Stimulated activated CD4-positive, alpha-beta T cell treated with anti-CD3 and anti-CD28 coated beads, Interleukin-15, amount 100 ng/mL, for 1 hour (primary cell): ENCODE data around the gene PI4KA.
"Not testable (repeated sequence)": the region's sequence is repeated elsewhere in the genome, so short reads cannot be mapped to it uniquely, and the experiment has no call there.

Experiments used
- DNase-seq, 2 donors: peaks; one replicate each; pipeline ENCODE4 v3.0.0-alpha.2; 2020; ENCODE audit warnings: low read depth in 1 of 2, low spot score in 1 of 2

Gene PI4KA

DNA sequence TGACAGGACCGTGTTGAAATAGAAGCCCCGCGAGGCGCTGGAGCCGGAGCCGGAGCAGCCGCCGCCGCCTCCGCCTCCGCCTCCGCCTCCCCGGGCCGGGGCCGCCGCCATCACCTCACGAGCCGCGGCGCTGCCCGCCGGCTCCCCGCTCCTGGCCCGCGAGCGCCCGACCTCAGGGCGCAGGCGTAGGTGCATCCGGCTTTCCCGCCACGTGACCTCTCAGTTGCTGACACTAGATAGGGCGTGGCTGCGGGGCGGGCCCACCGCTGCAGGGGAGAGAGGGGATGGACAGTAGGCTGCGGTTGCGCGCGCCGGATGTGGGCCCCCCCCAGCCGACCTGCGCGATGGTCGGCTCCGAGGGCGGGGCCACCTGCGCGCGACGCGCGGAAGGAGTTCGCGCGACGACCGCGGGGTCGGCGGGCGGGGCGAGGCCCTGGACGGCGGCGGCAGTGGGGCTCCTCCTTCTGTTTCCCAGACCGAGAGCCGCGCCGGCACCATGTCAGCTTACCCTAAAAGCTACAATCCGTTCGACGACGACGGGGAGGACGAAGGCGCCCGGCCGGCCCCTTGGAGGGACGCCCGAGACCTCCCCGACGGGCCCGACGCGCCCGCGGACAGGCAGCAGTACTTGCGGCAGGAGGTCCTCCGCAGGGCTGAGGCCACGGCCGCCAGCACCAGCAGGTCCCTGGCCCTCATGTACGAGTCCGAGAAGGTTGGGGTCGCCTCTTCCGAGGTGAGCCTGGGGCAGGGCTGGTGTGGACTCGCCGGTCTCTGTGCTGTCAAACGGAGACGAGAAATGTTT, at the start of gene PI4KA, which contains the start of gene SNAP29:
Gene PI4KA, minus strand, starts transcription at position 197 of the 802 bp plus-strand sequence. Its CDS starts 86 bp downstream, at position 111.
Gene SNAP29, plus strand, starts transcription at position 393 of the 802 bp plus-strand sequence. Its CDS starts 104 bp downstream, at position 497.
- DNase-seq = peak; percentile 95 to 97

DNA sequence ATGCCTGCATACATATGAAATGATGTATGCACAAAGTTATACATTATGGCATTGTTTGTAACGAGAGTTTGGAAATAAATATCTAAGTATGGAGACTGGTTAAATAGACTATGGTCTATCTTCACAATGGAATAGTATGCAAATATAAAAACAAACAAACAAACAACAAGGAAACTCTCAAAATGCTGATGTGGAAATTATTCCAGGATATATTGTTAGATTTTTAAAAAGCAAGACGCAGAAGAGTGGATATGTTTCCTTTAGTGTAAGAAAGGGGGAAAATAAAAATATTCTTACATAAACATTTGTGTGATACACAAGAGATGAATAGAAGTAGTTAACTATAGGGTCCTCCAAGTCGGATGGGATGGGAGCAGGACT, 47.8 kb upstream of the PI4KA start:
- DNase-seq = no peak

GRCh38 chr22:20905415-20906386, 47.1 kb upstream of the PI4KA start:
- no peak for DNase-seq

DNA sequence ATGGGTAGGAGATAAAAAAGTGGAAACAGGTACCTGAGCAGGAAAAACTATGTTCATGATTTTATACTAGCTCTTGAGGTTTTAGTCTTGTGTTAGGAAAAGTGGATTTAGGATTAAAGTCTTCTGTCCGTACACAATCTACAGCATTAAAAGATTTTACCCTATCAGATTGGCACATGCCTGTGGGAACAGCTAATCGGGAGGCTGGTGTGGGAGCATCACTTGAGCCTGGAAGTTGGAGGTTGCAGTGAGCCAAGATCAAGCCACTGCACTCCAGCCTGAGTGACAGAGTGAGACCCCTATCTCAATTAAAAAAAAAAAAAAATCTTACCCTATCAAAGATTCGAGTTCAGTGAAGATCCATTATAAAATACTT, 46.4 kb upstream of the PI4KA start:
- no peak for DNase-seq

GRCh38 chr22:20904008-20904979, 45.7 kb upstream of the PI4KA start:
- no peak for DNase-seq

DNA sequence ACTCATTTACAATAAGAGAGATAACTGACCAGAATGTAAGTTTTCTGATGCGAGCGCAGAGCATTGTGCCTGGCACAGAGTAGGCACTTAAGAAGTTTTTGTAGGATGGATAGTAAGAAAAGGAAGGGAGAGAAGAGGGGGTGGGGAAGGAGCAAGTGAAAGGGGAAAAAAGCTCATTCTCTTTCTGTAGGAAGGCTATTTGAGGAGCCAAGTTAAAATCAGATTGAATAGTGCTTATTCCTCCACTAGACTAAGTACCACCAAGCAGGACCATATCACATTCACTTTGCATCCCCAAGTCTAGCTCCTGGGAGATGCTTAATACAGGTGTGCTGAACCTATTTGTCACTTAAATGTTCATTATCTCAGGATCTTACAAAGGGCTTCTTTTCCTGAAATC, 44.5 kb upstream of the PI4KA start:
- no peak for DNase-seq

DNA sequence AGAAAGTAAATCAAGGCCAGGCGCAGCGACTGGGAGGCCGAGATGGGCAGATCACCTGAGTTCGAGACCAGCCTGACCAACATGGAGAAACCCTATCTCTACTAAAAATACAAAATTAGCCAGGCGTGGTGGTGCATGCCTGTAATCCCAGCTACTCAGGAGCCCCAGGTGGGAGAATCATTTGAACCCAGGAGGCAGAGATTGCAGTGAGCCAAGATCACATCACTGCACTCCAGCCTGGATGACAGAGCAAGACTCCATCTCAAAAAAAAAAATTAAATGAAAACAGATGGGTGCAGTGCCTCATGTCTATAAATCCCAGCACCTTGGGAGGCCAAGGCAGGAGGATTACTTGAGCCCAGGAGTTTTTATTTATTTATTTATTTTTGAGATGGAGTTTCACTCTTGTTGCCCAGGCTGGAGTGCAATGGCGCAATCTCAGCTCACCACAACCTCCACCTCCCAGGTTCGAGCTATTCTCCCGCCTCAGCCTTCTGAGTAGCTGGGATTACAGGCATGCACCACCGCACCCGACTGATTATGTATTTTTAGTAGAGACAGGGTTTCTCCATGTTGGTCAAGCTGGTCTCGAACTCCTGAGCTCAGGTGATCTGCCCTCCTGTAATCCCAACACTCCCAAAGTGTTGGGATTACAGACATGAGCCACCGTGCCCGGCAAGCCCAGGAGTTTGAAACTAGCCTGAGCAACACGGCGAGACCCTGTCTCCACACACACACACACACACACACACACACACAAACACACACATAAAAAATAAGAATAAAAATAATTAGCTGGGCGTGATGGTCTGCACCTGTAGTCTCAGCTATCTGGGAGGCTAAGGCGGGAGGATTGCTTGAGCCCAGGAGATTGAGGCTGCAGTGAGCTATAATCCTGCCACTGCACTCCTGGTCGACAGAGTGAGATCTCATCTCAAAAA, 42.8 kb upstream of the PI4KA start:
- DNase-seq = not testable (repeated sequence)

- DNase-seq = no peak
Observed at GRCh38 chr22:20899827-20900423, 41.3 kb upstream of the PI4KA start.

GRCh38 chr22:20897737-20898136, 39.1 kb upstream of the PI4KA start:
- not testable (repeated sequence) for DNase-seq

- DNase-seq = no peak
Observed at GRCh38 chr22:20890975-20891374, 32.4 kb upstream of the PI4KA start.

DNA sequence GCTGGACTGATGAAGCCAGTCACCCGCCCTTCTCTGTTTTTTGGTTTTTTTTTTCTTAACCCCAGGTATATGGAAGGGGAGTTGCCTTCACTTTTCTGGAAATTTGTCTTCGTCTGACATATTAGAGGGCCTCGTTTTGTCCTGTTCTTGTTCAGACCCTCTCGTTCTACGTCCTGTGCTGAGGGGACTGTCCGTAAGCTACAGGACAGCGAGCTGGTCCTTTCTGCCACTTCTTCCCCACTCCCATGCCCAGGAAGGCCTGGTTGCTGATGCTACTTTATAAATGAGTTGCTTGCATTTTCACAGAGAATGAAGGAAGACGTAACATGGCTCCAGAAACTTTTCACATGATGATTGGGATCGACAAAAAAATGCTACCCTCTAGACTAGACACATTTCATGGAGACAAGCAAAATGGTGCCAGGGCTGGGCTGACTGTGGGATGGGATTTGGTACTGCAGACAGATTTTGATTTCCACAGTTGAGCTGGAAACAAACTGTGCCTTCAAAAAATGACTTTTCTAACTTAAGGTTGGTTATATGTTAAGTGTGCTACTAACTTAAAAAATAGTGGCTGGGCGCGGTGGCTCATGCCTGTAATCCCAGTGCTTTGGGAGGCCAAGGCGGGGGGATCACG, 31.4 kb upstream of the PI4KA start:
- no peak for DNase-seq

DNA sequence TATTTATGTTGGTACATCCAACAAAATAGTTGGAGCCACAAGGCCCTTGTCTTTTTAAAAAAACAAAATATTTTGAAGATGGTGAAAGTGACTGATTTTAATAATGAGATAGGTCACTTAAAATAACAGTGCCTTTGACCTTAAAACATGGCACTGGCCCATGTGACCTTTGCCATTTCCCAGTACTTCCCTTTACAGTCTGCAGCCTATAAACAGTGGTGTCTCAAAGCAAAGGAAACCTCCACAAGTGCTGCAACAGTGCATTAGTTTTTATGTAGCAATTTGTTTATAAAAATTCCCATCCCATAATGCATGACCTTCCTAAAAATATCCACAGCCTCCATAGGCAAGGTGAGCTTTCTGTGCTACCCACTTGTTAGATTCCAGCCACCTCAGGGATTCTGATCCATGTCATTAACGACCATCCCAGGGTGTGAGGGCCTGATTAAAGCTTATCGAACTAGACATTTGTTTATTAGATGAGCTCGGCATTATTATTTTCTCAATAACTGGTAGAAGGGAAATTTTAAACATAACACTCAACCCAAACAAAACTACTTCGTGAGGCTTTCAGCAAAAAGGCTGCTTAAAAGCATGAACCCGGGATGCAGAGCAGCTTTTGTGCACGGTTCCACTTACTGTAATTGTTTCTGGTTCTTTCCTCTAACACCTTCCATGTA, 30.6 kb upstream of the PI4KA start:
- DNase-seq = no peak

DNA sequence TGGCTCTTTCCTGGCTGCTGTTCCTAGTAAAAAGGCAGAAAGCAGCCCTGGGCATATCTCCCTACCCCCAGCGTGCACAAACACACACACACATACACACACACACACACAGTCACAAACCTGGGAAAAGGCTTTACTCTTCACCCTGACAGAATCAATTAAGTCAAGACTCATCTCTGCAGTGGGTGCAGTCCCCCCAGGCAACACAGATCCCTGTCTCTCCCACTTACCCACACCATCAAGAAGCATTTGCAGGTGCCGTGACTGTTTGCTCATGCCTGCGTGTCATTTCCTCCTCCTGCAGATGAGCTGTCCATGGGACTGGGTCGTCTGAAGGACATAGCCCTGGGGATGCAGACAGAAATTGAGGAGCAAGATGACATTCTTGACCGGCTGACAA, 28.8 kb upstream of the PI4KA start:
- no peak for DNase-seq

GRCh38 chr22:20885557-20886323, 27.1 kb upstream of the PI4KA start:
- peak in 1 of 2 donors; percentile 5 for DNase-seq

DNA sequence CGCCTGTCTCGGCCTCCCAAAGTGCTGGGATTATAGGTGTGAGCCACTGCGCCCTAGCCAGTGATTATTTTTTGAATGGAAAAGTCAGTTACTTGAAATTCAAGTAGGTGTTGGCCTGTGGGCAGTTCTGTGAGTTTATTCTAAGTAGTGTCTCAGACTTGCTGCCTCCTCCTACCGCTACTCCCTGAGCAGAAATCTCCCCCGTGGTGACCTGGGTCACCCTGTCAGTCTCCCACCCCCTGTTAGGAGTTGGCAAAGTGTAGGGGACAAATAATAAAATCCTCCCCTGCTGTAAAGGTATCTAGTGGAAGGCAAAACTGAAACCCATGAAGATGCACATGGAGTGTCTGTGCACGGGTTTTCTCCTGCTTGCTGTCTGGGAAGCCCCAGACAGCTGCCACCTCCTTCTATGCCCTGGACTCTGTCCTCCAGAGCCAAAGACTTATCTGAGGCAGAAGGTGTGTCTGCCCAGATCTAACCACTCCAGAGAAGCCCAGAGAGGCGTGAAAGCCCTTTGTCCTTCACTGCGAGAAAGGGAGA, 26.5 kb upstream of the PI4KA start:
- DNase-seq = no peak

DNA sequence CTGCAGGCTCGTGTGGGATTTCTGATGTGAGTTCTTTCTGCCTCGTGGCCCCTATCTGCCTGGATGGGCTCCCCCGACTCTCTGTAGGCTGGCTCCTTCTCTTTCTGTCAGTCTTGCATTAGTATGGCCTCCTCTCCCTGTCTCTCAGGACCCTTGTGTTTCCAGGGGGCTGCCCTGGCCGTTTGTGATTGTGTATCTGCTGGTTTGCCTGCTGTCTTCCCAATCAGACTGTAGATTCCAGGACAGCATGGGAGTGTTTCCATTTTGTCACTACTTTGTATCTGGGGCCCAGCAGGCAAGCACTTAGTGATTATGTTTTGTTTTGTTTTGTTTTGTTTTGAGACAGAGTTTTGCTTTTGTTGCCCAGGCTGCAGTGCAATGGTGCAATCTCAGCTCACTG, 25.8 kb upstream of the PI4KA start:
- no peak for DNase-seq

- no peak for DNase-seq
Observed at GRCh38 chr22:20882855-20883254, 24.2 kb upstream of the PI4KA start.
